Vagina (tissue), 2 donors: Measurements from ENCODE around the gene TRNT1. TPM values are rescaled to one million over a fixed set of nuclear protein-coding genes. Genes with fewer than 3 reads are reported as not detected.

Experiments used
- DNase-seq, 2 donors: peaks; one replicate each; pipeline ENCODE4 v3.0.0-alpha.2; 2017; ENCODE audit errors: extremely low spot score in 2 of 2
- H3K27ac ChIP-seq: fragments of 200-600 bp; sonication (generic); one replicate; pipeline ENCODE4 v1.5.1; 2019
- H3K27me3 ChIP-seq: fragments of 200-600 bp; sonication (generic); one replicate; pipeline ENCODE4 v1.5.1; 2019
- H3K36me3 ChIP-seq, 2 donors: fragments of 200-600 bp; sonication (generic); one replicate each; pipeline ENCODE4 v1.5.1; 2017 to 2019
- H3K4me1 ChIP-seq: fragments of 200-600 bp; sonication (generic); one replicate; pipeline ENCODE4 v1.5.1; 2019
- H3K4me3 ChIP-seq, 2 donors: fragments of 200-600 bp; sonication (generic); 1 replicate in 1 of 2; 2 replicates in 1 of 2; pipeline ENCODE4 v1.5.1; 2016 to 2019
- H3K9me3 ChIP-seq: fragments of 200-600 bp; sonication (generic); one replicate; pipeline ENCODE4 v1.5.1; 2019
- POLR2A ChIP-seq, 2 donors: fragments of 450-650 bp; IDR thresholded peaks; one replicate each; pipeline ENCODE4 v1.6.1; 2017; ENCODE audit warnings: antibody characterized with exemption in 2 of 2, mild to moderate bottlenecking in 2 of 2, moderate library complexity in 2 of 2
- POLR2AphosphoS5 ChIP-seq, 2 donors: sonication (generic); formaldehyde crosslinking; IDR thresholded peaks; one replicate each; pipeline ENCODE4 v1.9.0; 2017; ENCODE audit warnings: antibody characterized with exemption in 2 of 2, mild to moderate bottlenecking in 2 of 2, low read depth in 1 of 2; ENCODE audit not compliant: insufficient read depth in 1 of 2
- intact Hi-C: fragments of 100-400 bp; cut with DNase I; formaldehyde crosslinking; loops from one replicate; pipeline ENCODE4 v1.15.1; 2023
- total RNA-seq: library from RNA; depleted of rRNA; stranded (reverse); fragments of >200 nt; gene quantifications from one replicate; pipeline ENCODE4 v1.2.3, GENCODE V29; 2016
- TF ChIP-seq, protein P1 (sequence below), 3 experiments: fragments of 450-650 bp in 2 of 3; fragments of 200-600 bp in 1 of 3; sonication (generic) in 1 of 3; IDR thresholded peaks; one replicate each; pipeline ENCODE4 v1.5.1; 2017 to 2019; ENCODE audit warnings: antibody characterized with exemption in 3 of 3, mild to moderate bottlenecking in 2 of 3, moderate library complexity in 2 of 3

Gene TRNT1
- total RNA-seq, 1 donor from 2014 or later: 12.8 TPM

DNA sequence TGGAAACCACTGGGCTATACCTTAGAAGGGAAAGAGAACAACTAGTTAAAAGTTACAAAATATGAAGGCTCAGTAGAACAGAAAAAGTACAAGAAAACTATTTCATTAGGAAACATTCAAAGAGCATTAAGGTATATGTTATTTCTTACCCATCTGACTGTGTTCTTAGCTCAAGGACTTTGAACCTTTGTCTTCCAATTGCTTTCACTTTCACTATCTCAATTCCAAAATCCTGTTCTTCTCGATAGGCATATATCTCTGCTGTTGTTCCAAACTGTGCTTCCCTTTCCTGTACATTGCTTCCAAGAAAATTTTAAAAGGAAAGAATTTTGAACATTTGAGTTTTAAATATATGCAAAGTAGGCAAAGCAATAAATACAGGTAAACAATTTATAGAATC, 45.9 kb downstream of the TRNT1 start:
- Histone ChIP-seq H3K4me3 (no peak overlapping the region), H3K36me3 (peaks cover 0 to 51% of the 10 kb centered on the region in 2 donors)

DNA sequence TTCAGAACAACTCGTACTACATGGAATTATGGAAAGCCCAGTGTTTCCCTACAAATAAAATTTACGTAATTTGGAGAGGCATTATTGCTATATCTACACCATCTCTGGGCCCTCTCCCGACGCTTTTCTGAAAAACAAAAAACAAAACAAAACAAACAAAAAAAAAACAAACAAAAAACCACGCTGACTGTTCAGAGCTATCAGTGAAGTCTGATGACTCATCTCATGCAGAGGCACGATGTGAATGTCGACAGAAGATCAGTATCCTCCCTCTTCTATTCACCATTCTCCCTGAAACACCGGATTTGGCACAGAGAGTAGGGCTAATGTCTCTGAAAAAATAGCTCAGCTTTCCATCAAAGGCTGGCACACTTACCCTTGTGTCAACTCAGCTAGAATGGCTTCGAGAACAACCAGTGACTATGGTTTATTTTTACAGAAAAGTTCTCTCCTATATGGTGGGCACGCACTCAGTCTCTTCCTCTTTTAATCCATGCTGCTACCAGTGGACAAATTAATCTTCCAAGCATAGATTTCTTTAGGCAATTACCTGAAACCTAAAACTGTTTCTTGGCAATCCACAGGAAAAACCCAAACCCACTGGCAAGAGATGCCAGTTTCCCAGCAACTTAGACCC, 51.2 kb downstream of the TRNT1 start:
- Histone ChIP-seq H3K36me3 (peaks cover 0 to 21% of the 10 kb centered on the region in 2 donors), H3K4me1 (peaks cover 26% of the 10 kb centered on the region), H3K27me3 (no peaks in the 10 kb centered on the region), H3K27ac (no peak overlapping the region), H3K9me3 (no peaks in the 10 kb centered on the region), H3K4me3 (peak overlapping the region; percentile 68 to 99)
- no peak for TF ChIP-seq POLR2A (IDR thresholded peaks at IDR 0.05)
- TF ChIP-seq POLR2AphosphoS5 (IDR thresholded peaks at IDR 0.05; ENCODE audit: insufficient read depth in 1 of 2, low read depth in 1 of 2): no peak
- TF ChIP-seq, protein P1, sequence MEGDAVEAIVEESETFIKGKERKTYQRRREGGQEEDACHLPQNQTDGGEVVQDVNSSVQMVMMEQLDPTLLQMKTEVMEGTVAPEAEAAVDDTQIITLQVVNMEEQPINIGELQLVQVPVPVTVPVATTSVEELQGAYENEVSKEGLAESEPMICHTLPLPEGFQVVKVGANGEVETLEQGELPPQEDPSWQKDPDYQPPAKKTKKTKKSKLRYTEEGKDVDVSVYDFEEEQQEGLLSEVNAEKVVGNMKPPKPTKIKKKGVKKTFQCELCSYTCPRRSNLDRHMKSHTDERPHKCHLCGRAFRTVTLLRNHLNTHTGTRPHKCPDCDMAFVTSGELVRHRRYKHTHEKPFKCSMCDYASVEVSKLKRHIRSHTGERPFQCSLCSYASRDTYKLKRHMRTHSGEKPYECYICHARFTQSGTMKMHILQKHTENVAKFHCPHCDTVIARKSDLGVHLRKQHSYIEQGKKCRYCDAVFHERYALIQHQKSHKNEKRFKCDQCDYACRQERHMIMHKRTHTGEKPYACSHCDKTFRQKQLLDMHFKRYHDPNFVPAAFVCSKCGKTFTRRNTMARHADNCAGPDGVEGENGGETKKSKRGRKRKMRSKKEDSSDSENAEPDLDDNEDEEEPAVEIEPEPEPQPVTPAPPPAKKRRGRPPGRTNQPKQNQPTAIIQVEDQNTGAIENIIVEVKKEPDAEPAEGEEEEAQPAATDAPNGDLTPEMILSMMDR (IDR thresholded peaks at IDR 0.05): no peak
- intact Hi-C loops: no loop called here
- no peak for DNase-seq

More for the DNA sequence above, 45.9 kb downstream of the TRNT1 start:
- TF ChIP-seq POLR2AphosphoS5 (IDR thresholded peaks at IDR 0.05; ENCODE audit: insufficient read depth in 1 of 2, low read depth in 1 of 2): no peak
- TF ChIP-seq, protein P1 (IDR thresholded peaks at IDR 0.05): no peak
- TF ChIP-seq POLR2A (IDR thresholded peaks at IDR 0.05): no peak
- no peak overlapping the region for H3K27ac ChIP-seq
- H3K27me3 ChIP-seq: no peaks in the 10 kb centered on the region
- no peak for DNase-seq
- H3K9me3 ChIP-seq: no peaks in the 10 kb centered on the region
- peaks cover 12% of the 10 kb centered on the region for H3K4me1 ChIP-seq
- intact Hi-C loops: no loop called here

DNA sequence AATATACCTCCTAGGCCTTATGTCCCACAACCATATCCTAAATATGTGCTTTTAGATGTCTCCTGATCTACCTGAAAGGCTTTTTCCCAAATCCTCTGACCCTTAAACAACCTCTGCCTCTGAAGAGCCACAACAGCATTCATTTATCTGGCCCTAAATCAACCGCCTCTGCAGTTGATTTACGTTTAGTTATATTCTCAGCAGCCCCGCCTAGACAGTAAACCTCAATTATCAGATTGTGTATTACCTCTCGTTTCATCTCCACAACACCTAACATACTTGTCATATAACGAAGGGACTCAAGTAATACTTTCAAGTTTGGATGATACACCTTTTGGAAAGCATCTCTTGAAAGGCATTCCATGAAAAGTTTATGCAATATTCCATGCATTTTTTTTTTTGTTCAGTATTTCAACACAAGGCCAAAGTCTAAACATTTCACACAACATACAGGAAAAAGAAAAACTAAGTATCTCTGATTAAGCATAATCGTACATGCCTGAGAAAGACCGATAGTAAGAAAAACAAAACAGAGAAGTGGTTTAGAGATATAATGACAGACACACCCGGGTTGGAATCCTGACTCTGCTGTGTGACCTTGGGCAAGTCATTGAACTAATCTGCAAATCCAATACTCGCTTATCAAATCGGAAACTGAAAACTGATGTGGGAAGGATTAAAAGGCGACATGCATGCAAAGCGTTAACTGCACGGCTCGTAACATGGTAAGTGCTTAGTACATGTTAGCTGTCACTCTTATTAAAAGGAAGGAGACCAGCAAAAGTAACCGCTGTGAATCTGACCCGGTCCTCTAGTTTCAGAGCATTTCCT, 52.0 kb downstream of the TRNT1 start:
- Histone ChIP-seq H3K27me3 (no peaks in the 10 kb centered on the region), H3K27ac (peak overlapping the region; percentile 83), H3K36me3 (peaks cover 0 to 13% of the 10 kb centered on the region in 2 donors), H3K4me1 (peaks cover 26% of the 10 kb centered on the region), H3K9me3 (no peaks in the 10 kb centered on the region), H3K4me3 (peak overlapping the region; percentile 68 to 99)
- TF ChIP-seq POLR2A (IDR thresholded peaks at IDR 0.05) (no peak), POLR2AphosphoS5 (IDR thresholded peaks at IDR 0.05; ENCODE audit: insufficient read depth in 1 of 2, low read depth in 1 of 2) (no peak)
- TF ChIP-seq, protein P1 (IDR thresholded peaks at IDR 0.05): no peak
- intact Hi-C loops: no loop called here
- no peak for DNase-seq

GRCh38 chr3:3179407-3180094, 52.8 kb downstream of the TRNT1 start, which contains the start of gene CRBN:
TSS of gene CRBN (minus strand) at chr3:3179691. CDS start at chr3:3179687, 4 bp downstream.
- TF ChIP-seq POLR2AphosphoS5 (IDR thresholded peaks at IDR 0.05; ENCODE audit: insufficient read depth in 1 of 2, low read depth in 1 of 2) (peak; percentile 65 to 81), POLR2A (IDR thresholded peaks at IDR 0.05) (no peak)
- TF ChIP-seq, protein P1 (IDR thresholded peaks at IDR 0.05): peak; percentile 96 to 100 (median 97)
- Histone ChIP-seq H3K36me3 (peaks cover 0 to 5% of the 10 kb centered on the region in 2 donors), H3K27ac (peak within 1 kb of the TSS; percentile 83), H3K9me3 (no peaks in the 10 kb centered on the region), H3K4me1 (peaks cover 26% of the 10 kb centered on the region), H3K4me3 (peak within 1 kb of the TSS; percentile 68 to 99), H3K27me3 (no peaks in the 10 kb centered on the region)
- intact Hi-C loops: no loop called here
- DNase-seq: no peak
